Fibroblast of the conjunctiva (primary cell): ENCODE measurements around the gene LEF1.

Experiments used
- DNase-seq: peaks from one replicate; pipeline ENCODE4 v3.0.0-alpha.2; 2010; ENCODE audit warnings: low read depth

LEF1 gene

DNA sequence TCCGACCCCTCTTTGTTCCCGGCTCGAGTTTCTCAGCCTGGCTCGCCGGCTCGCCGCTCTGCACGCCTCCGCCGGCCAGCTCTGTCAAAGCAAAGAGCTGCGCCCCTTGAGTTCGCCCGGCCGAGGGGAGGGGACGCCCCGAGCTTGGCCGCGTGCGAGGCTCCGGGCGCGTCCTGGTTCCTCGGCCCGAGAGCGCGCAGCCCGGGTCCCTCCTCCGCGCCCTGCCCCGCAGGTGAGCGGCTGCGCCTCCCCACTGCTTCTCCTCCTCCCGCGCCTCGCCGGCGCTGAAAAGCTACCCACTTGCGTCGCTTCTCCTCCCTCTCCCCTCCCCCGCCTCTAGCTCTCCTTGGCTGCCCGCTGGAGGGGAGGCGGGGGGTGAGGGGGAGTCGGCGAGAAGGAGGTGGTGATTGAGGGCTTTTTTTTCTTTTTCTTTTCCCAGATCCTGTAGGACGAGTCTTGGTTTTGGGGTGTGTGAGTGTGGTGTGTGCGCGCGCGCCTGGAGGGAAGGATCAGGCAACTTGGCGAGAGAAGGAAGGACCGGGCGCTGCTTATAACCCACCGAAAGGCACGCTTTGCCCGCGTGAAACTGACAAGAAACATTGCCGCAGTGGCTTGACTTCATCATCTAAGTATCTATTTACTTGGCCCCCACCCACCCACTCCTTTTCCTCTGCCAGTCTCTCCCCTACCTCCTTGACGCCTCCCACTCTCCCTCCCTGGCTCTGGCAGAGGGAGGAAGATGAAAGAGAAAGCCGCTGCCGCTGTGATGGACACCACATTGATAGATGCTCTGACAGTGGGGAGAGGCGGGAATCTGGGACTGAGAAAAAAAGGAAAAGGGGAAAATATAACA lies at the start of gene LEF1:
Gene LEF1, minus strand, starts transcription at position 262 of the 853 bp plus-strand sequence. CDS start 1,165 bp downstream, outside the sequence.
- no peak for DNase-seq

DNA sequence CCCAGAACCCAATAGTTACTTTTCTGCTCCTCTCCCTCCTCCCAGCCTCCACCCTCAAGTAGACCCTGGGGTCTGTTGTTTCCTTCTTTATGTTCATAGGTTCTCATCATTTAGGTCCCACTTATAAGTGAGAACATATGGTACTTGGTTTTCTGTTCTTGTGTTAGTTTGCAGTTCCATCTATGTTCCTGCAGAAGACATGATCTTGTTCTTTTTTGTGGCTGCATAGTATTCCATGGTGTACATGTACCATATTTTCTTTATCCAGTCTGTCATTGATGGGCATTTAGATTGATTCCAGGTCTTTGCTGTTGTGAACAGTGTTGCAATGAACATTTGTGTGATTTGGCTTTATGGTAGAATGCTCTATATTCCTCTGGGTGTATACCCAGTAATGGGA lies 47.8 kb upstream of the LEF1 start:
- DNase-seq, result no peak

DNA sequence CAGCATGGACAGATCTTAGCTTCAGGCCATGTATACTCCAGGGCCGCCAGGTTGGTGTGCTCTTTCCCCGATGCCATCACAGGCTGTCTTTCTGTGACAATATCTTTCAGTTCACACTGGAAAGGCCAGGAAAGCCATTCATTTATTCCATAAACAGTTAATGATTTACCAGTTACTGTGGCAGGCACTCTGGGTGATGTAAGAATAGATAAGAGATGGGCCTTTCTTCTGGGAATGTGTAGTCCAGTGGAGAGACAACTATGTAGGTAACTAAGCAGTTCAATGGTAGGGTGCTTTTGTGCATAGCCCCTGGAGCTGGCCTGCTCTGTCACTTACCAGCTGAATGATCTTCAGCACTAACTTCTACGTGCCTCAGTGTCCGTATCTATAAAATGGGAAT lies 46.3 kb upstream of the LEF1 start:
- no peak for DNase-seq

DNA sequence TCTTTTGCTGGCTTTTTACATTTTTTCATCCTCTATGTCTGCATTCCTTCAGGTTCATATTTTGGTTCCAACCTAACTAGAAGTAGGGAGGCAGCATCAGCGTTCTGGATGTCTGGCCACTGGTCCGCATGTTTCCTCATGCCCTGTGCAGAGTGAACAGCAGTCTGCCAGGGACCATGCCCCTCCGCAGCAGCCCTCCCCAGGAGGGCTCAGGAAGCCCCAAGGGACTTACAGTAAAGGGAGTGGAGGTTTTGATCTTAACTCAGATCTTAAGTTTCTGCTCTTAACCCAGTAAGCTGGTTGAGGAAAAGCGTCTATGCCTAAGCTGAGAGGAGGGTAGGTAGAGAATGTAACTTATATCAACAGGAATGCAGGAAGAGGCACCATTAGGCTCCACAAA lies 45.0 kb upstream of the LEF1 start:
- DNase-seq, result no peak

DNA sequence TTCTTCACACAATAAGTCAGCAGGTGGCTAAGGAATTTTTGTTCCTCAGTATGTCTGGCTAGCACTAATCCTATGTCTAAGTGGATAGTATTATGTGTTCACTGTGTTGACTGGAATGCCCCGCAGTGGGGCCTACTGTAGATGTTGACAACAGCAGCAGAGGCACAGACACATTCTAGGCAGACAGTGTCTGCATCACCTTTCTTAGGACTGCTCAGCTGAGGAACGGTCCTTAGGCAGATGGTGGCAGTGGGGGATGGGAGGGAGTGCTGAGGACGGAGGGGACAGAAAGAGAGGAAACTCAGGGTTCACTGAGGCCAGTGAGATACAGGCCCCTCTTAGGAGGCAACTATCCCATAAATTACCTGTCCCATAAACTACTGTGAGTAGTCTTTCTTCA lies 44.6 kb upstream of the LEF1 start:
- no peak for DNase-seq

DNA sequence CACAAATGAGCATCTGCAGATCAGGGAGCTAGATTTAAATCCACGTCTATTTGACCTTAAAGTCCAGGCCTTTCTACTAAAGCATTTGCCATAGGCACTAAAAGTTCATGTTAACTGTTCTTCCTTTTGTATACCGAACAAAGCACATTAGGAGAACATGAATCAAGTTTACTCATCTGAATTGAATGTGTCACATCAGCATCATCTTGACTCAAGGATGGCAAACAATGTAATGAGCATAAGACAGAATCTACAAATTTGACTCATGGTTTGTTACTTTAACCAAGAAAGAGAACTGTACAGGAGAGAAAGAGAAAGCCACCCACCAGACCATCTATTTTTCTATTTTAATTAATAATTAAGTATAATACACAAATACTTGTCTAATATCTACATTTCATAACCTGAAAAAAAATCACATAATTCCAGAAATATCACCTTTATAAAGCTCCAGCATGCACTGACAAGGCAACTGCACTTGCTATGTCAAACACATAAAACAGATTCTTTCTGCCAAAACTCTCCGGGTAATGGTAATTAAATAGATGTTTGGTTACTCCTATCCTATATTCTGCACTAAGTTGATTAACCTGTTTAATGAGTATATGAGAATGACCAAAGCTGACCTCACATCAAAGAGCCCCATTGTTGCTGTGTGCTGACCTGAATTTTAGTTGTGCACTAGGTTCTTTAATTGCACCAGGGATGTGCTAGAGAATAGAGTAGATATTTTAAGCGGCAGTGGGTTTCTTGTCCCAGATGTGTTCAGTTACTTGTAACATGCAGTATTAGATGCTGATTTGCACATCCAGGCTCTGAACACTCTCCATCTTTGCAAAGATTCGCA lies 42.5 kb upstream of the LEF1 start:
- DNase-seq, result no peak

DNA sequence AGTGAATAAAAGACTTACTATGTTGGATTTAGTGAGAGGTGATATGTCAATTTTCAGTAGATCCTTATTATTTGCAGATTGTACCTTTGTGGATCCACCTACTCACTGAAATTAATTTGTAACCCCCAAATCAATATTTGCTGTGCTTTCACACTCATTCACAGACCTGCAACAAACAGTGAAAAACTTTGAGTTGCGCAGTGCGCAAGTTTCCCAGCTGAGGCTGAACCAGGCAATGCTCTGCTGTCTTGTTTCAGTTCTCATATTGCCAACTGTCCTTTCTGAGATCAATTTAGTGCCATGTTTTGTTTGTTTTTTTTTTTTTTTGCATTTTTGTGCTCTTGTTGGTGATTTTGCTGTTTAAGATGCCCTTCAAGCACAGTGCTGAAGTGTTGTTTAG lies 40.8 kb upstream of the LEF1 start:
- no peak for DNase-seq

DNA sequence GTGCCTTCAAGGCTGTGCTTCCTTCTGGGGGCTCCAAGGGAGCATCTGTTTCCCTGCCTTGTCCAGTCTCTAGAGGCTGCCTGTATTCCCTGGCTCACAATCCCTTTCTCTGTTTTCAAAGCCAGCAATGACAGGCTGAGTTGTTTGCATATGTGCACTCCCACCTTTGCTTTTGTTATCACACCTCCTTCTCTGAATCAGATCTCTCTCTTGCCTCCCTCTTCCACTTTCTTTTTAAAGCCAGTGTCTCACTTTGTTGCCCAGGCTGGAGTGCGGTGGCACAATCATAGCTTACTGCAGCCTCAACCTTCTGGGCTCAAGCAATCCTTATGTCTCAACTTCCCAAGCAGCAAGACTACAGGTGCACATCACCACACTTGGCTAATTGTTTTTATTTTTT lies 37.1 kb upstream of the LEF1 start:
- no peak for DNase-seq

DNA sequence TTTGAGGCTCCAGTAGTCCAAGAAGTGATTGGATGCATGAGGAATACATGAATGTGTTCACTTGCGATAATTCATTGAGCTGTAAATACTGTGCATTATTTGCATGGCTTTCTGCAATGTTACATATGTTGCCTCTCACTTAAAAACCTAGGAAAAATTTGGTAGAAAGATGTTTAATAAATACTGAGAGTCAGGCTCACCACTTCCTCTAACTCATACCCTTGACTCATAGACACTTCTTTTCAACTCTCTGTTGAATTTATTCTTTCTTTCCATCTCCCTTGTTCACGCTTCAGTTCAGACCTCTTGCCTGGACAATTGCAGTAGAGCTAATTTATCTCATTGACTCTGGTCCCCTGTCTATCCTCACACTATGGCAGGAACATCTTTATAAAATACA lies 35.8 kb upstream of the LEF1 start:
- no peak for DNase-seq

DNA sequence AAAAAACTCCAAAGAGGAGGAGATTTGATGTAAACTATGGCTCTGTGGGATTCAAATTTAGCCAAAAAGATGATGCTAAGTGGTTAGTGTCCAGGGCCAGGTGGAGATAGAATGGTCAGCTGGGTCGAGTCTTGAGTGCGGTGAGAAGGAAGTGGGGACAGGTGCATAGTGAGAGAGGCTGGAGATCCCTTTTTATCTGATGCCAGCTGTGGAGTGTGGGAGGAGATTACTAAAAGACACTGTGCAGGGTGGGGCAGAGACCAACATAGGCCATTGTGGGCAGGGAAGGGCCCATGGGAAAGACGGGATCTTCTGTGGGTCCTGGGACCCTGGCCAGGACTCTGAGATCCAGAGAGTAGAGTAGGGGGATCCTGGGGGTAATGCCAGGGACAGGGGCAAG lies 34.6 kb upstream of the LEF1 start:
- no peak for DNase-seq

DNA sequence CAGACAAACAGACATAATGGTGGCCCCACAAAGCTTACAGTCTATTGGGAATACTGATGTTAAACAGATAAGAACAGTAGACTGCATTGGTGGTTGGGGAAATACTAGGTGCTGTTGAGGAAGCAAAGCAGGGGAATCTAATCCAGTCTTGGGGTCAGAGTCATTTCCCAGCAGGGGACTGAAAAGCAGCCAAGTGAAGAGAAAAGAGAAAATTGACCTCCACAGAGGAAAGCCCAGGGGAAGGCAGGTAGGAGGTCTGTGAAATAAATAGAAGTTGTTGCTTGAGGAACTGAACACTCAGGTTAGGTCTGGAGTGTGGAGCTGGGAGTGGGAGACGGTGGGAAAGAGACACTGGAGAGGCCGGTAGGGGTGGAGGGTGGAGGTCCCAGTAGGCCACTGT lies 33.0 kb upstream of the LEF1 start:
- no peak for DNase-seq

DNA sequence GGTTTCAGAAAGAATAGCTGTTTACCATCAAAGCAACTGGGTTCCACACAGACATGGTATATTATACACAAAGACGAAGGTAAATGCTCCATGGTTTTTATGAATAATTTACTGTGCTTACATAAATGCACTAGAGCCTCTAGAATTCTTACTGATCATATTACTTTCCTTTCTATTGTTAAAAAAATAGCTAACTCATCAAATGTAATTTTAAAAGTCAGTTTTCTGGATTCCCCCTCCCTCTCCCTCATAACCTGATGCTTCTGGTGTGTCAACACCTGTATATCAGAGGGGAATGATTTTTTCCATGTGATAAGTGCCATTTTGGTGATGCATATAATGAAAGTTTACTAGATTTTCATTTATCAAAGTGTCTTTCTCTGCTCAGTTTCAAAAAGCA lies 31.1 kb upstream of the LEF1 start:
- no peak for DNase-seq

DNA sequence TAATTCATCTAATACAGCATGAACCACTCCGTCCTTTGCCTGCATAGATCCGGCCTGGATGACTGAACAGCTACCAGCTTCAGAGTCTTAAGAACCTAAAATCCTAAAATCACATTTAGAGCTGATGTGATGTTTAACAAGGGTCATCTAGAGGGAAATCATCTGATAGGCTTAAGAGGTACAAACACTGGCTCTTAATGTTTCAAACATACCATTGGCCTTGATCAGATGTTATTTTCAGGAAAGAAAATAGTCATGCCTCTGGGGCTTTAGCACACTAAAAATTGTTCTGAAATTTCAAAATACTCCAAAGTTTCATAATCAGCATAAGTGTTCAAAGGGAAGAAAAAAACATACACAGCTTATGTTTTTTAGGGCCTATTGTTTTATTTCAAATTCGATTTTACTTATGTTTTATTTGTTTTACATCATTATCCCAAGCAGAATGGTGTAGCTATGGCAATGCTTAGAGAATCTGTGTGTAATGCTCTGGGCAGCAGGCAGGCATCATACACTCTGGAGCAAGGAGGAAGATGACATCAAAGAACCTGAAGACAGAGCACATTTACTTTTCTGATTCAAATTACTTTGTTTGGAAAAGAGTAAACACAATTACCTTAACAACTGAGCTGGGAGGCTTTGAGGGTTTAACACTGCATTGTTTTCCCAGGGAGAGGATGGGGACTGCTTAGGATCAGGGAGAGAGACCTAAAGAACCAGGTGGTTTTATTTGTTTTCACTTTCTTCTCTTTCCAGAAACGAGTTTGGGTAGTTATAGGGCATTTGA lies 25.3 kb upstream of the LEF1 start:
- DNase-seq, result no peak

DNA sequence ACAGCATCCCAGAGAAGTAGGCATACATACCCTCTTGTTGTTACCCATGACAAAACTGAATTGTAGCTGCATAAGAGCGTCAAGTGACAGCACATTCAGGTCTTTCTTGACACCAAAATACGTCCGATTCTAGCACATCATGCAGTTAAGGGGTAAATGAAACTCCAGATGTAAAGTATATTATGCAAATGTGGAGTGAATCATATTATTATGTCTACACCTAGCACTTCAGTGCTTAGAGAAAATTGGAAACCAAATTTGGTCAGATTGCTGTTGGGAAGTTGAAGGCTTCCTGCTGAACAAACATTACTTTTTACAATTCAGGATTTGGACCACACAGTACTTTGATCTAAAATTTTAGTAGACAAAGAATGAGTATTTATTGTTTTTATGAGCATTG lies 24.2 kb upstream of the LEF1 start:
- no peak for DNase-seq

DNA sequence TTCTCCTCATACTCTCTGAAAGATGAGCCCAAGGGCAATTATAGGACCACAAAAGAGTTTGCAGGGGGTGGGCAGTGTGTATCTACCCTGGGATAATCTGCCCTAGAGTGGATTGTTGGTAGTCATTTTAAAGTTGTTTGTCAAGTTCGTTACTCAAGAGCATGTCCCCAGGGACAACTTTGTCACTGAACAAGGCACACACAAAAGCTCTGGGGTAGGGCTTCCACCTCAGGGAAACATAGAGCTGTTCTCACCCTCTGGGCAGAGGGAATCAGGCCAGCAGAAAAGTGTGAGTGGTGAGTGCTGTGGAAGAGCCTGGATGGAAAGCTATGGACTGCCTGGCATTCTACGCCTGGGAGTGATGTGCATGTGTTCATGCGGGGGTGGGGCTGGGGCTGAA lies 23.3 kb upstream of the LEF1 start:
- no peak for DNase-seq

DNA sequence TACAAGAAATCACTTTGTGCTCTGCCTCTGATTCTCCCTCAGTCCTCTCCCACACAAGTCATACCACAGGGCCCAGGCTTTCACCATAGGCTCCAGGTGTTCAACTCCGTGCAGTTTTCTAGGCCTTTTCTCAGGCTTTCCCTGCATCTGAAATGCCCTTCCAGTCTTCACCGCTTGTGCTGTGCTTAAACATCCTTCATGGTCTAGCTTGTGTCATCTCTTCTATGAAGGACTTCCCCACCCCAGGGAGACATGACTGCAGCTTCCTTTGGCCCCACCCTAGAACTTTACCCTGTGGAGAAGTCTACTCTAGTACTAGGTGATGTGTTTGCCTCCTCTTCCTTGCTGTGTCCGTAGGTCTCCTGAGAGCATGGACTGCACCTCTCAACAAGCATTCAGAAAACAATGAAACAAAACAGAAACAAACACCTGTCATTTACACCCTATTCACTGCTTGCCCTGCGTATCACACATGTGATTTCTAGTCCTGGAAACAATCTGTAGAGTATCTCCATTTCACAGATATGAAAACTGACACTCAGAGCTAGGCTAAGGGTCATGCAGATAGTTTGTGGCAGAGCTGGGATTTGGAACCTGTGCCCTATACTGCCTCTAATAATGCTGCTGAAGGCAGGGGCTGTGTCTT lies 22.7 kb upstream of the LEF1 start:
- DNase-seq, result no peak

DNA sequence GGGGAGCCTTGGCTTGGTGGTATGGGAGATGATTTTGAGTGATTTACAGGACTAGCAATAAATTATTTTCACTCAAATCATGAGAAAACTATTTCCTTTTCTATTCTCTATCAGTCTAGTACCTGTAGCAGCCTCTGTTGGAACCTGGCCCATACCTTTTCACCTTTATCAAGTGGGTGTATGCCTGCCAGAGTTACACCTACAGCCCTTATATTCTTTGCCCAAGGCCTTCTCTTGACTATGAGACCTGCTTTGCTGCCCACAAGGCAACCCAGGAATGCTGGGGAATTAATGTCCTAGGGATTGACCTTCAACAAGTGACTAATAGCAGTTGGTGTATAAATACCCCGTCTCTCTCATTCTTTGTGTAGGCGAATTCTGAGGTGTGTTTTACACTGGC lies 20.0 kb upstream of the LEF1 start:
- DNase-seq, result no peak

DNA sequence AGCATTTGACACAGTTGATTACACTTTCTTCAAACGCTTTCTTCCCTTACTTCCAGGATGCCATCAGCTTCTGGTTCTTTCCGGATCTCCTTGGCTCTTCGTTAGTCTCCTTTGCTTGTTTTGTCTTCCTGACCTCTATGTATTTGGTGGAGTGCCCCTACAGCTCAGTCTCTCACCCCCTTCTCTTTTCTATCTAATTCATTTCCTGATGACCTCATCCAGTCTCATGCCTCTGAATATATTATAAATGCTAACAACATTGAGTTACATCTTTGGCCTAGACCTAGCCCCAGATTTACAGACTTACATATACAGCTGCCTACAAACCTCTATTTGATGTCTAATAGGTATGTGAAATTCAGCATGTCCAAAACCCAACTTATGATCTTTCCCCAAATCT lies 16.5 kb upstream of the LEF1 start:
- no peak for DNase-seq

DNA sequence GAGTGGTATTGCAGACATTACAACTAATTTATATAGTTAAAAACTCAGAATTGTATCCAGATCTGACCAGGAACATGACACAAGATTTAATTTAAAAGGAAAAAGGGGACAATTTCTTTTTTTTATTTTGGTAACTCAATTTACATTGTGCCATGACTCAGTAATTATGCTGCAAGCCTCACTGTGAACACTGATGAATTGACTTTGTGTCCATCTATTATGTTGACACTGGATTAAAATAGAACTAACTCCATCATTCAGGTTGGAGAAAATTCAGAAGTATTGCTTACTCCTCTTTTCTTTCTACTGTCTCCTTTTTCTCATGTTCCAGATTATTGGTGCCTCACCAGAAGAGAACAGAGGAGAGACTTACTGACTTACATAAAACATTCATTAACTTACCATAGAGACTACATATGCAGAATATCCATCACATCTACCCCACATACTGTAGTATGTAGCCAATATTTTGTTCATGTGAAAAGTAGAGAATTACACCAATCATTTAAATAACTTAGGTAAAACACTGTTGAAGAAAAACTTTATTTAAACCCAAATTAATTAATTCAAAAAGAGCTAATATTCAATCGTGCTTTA lies 15.8 kb upstream of the LEF1 start:
- DNase-seq, result no peak

DNA sequence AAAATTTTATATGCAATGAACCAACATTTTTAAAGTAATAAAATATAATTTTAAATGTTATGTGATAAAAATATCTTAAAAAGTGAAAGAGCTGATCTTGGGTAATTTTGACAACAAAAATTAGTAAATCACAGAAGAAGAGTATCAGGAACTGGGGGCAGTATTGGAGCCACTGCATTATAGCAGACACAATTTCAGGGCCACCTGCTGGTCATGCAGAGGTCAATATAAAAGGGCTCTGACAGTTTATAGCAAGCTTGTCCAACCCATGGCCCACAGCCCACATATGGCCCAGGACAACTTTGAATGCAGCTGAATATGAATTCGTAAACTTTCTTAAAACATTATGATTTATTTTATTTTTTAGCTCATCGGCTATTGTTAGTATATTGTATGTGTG lies 13.0 kb upstream of the LEF1 start:
- no peak for DNase-seq

DNA sequence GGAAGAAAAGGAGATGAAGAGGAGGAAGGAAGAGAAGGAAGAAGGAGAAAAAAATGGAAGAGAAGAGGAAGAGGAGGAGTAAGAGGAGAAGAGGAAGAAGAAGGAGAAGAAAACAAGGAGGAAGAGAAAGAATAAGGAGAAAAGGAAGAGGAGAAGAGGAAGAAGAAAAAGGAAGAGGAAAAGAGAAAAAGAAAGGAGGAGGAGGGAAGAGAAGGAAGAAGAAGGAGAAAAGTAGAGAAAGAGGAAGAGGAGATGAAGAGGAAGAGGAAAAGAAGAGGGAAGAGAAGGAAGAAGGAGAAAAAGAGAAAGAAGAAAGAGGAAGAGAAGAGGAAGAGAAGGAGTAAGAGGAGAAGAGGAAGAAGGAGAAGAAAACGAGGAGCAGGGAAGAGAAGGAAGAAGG lies 11.8 kb upstream of the LEF1 start:
- DNase-seq, result no peak

DNA sequence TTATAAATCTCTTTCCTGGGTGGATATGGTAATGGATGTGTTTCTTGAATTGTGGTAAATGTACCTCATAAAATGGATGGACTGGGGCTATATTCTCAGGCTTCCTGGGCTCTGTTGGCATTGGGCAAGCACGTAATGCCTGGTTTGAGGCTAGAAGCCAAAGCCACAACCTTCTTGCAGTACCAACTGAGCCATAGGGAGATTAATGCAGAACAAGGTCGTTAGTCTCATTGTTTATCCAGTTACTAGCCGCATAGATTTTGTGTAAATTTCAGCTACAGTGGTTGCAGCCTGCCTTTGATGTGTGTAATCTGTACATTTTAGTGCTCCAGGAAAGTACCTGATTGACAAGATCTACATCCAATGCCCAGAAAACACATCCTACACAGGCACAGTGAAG lies 7.2 kb upstream of the LEF1 start:
- DNase-seq, result no peak
